Neural cell (in vitro differentiated cells): ENCODE data around the gene FOSL1. TPM values are rescaled to one million over a fixed set of nuclear protein-coding genes. Genes with fewer than 3 reads are reported as not detected.

Source experiments
- H2AFZ ChIP-seq: fragments of 200-600, 300-800 bp; sonication (generic), shearing (Covaris generic); 2 replicates; pipeline ENCODE4 v1.6.0; 2014; ENCODE audit warnings: low read depth, mild to moderate bottlenecking, antibody characterized with exemption, low read length, moderate library complexity
- H3F3A ChIP-seq: fragments of 200-600 bp; shearing (Covaris generic); 2 replicates; pipeline ENCODE4 v1.6.1; 2016; ENCODE audit warnings: mild to moderate bottlenecking, moderate library complexity, mixed read lengths, antibody characterized with exemption, low read length; ENCODE audit not compliant: insufficient read depth, poor library complexity, severe bottlenecking
- H3K27ac ChIP-seq: fragments of 200-600, 300-800 bp; sonication (generic), shearing (Covaris generic); 2 replicates; pipeline ENCODE4 v1.5.1; 2014; ENCODE audit warnings: mild to moderate bottlenecking, low read length, moderate library complexity
- H3K27me3 ChIP-seq: fragments of 300-800, 200-600 bp; sonication (generic), shearing (Covaris generic); 2 replicates; pipeline ENCODE4 v1.6.0; 2014; ENCODE audit warnings: mild to moderate bottlenecking, low read depth, low read length, moderate library complexity; ENCODE audit not compliant: insufficient read depth
- H3K36me3 ChIP-seq: fragments of 300-800, 200-600 bp; sonication (generic), shearing (Covaris generic); 2 replicates; pipeline ENCODE4 v1.5.1; 2014; ENCODE audit warnings: mild to moderate bottlenecking, antibody characterized with exemption, low read length, moderate library complexity; ENCODE audit not compliant: insufficient read depth
- H3K4me2 ChIP-seq: fragments of 300-800, 200-600 bp; sonication (generic), shearing (Covaris generic); 2 replicates; pipeline ENCODE4 v1.6.0; 2014; ENCODE audit warnings: mild to moderate bottlenecking, low read length
- H3K4me3 ChIP-seq: fragments of 300-800, 200-600 bp; sonication (generic), shearing (Covaris generic); 2 replicates; pipeline ENCODE4 v1.5.1; 2014; ENCODE audit warnings: mild to moderate bottlenecking, low read length, moderate library complexity
- H3K79me2 ChIP-seq: fragments of 200-600 bp; shearing (Covaris generic); replicated peaks from 2 replicates; pipeline ENCODE4 v1.6.0; 2014; ENCODE audit warnings: mild to moderate bottlenecking, low read length, moderate library complexity; ENCODE audit not compliant: insufficient read depth
- H3K9ac ChIP-seq: fragments of 300-800, 200-600 bp; sonication (generic), shearing (Covaris generic); 2 replicates; pipeline ENCODE4 v1.6.1; 2016; ENCODE audit warnings: mild to moderate bottlenecking, low read length, mixed read lengths
- H3K9me2 ChIP-seq: fragments of 200-600 bp; shearing (Covaris generic); 2 replicates; pipeline ENCODE4 v1.6.1; 2016; ENCODE audit warnings: mild to moderate bottlenecking, low read length, mixed read lengths; ENCODE audit not compliant: insufficient read depth
- H3K9me3 ChIP-seq: fragments of 200-600, 300-800 bp; sonication (generic), shearing (Covaris generic); 2 replicates; pipeline ENCODE4 v1.6.1; 2016; ENCODE audit warnings: mild to moderate bottlenecking, mixed run types, low read length, moderate library complexity, mixed read lengths
- H4K20me1 ChIP-seq: fragments of 200-600 bp; shearing (Covaris generic); 2 replicates; pipeline ENCODE4 v1.6.1; 2016; ENCODE audit warnings: mild to moderate bottlenecking, mixed run types; ENCODE audit not compliant: insufficient read depth
- CTCF ChIP-seq: fragments of 450-650 bp; IDR thresholded peaks from 2 replicates; pipeline ENCODE4 v1.5.1; 2014; ENCODE audit warnings: antibody characterized with exemption, mild to moderate bottlenecking, moderate library complexity; ENCODE audit not compliant: poor library complexity, severe bottlenecking
- EP300 ChIP-seq: fragments of 450-650 bp; conservative IDR thresholded peaks from 2 replicates; pipeline ENCODE4 v1.6.1; 2014; ENCODE audit warnings: antibody characterized with exemption, mild to moderate bottlenecking, moderate library complexity; ENCODE audit not compliant: poor library complexity, severe bottlenecking
- EZH2 ChIP-seq: fragments of 200-600, 300-800 bp; shearing (Covaris generic), sonication (generic); IDR thresholded peaks from 2 replicates; pipeline ENCODE4 v1.6.1; 2014; ENCODE audit warnings: antibody characterized with exemption, low read length, borderline replicate concordance, mild to moderate bottlenecking; ENCODE audit not compliant: insufficient read depth, poor library complexity, severe bottlenecking
- MXI1 ChIP-seq: fragments of 450-650 bp; conservative IDR thresholded peaks from 2 replicates; pipeline ENCODE4 v1.6.1; 2014; ENCODE audit warnings: antibody characterized with exemption, mild to moderate bottlenecking; ENCODE audit not compliant: poor library complexity, severe bottlenecking
- POLR2AphosphoS5 ChIP-seq: IDR thresholded peaks from 2 replicates; pipeline ENCODE4 v1.6.1; 2012
- RAD21 ChIP-seq: fragments of 450-650 bp; conservative IDR thresholded peaks from 2 replicates; pipeline ENCODE4 v1.6.1; 2014; ENCODE audit warnings: antibody characterized with exemption, mild to moderate bottlenecking, moderate library complexity
- REST ChIP-seq: IDR thresholded peaks from 2 replicates; pipeline ENCODE4 v1.6.1; 2012; ENCODE audit warnings: borderline replicate concordance
- SMC3 ChIP-seq: fragments of 450-650 bp; conservative IDR thresholded peaks from 2 replicates; pipeline ENCODE4 v1.6.1; 2014; ENCODE audit warnings: antibody characterized with exemption, mild to moderate bottlenecking, moderate library complexity; ENCODE audit not compliant: poor library complexity
- TAF1 ChIP-seq: IDR thresholded peaks from 2 replicates; pipeline ENCODE4 v1.6.1; 2012; ENCODE audit warnings: low read depth
- polyA plus RNA-seq: library from polyadenylated mRNA; depleted of rRNA; stranded (reverse); fragments of >200 nt; gene quantifications from 2 replicates; pipeline ENCODE4 v1.2.3, GENCODE V29; 2014

The FOSL1 gene
- polyA plus RNA-seq, 1 donor from 2014 or later = not detected

- no peak overlapping the region for H3K4me3 ChIP-seq
- no peak overlapping the region for H3K4me2 ChIP-seq
- H2AFZ ChIP-seq = no peak overlapping the region
- H3K9ac ChIP-seq = no peak overlapping the region
- H3K36me3 ChIP-seq = no peaks in the 10 kb centered on the region
- H3K9me3 ChIP-seq = no peaks in the 10 kb centered on the region
- H3K9me2 ChIP-seq = no peaks in the 10 kb centered on the region
- H4K20me1 ChIP-seq = no peaks in the 10 kb centered on the region
- H3K27me3 ChIP-seq = peaks cover 46% of the 10 kb centered on the region
- no peak overlapping the region for H3K27ac ChIP-seq
- no peak for TF ChIP-seq CTCF
- TF ChIP-seq SMC3 = no peak
- no peak for TF ChIP-seq RAD21
- no peak for TF ChIP-seq POLR2AphosphoS5
- no peak for TF ChIP-seq TAF1
- no peak for TF ChIP-seq MXI1
- no peak for TF ChIP-seq EP300
- no peak for TF ChIP-seq EZH2
- no peak for TF ChIP-seq REST
- no peaks in the 10 kb centered on the region for H3K79me2 ChIP-seq
- no peaks in the 10 kb centered on the region for H3F3A ChIP-seq
These were observed 3.1 kb downstream of the FOSL1 start for GRCh38 chr11:65897020-65897471.

- no peaks in the 10 kb centered on the region for H3K9me2 ChIP-seq
- no peaks in the 10 kb centered on the region for H3K79me2 ChIP-seq
- no peaks in the 10 kb centered on the region for H4K20me1 ChIP-seq
- no peak overlapping the region for H3K27ac ChIP-seq
- H3K4me2 ChIP-seq = no peak overlapping the region
- TF ChIP-seq TAF1 = no peak
- TF ChIP-seq POLR2AphosphoS5 = no peak
- TF ChIP-seq REST = no peak
- TF ChIP-seq MXI1 = no peak
- no peak overlapping the region for H2AFZ ChIP-seq
- H3K9ac ChIP-seq = no peak overlapping the region
- no peak overlapping the region for H3K4me3 ChIP-seq
- no peaks in the 10 kb centered on the region for H3K36me3 ChIP-seq
- peaks cover 39% of the 10 kb centered on the region for H3K27me3 ChIP-seq
- no peaks in the 10 kb centered on the region for H3K9me3 ChIP-seq
- no peaks in the 10 kb centered on the region for H3F3A ChIP-seq
These were observed 3.9 kb downstream of the FOSL1 start for GRCh38 chr11:65896034-65896999.
